Adrenal gland (tissue), 12 donors: ENCODE data around the gene UBE2K. TPM values are rescaled to one million over a fixed set of nuclear protein-coding genes. Genes with fewer than 3 reads are reported as not detected.

Source experiments
- DNase-seq, 7 donors: peaks; one replicate each; pipeline ENCODE4 v3.0.0-alpha.2; 2019 to 2020
- H3K27ac ChIP-seq, 5 donors: fragments of 200-600 bp; sonication (generic) in 4 of 5; 1 replicate in 3 of 5; 2 replicates in 2 of 5; pipeline versions ENCODE4 v1.5.1 to v1.8.0; 2016 to 2020; ENCODE audit warnings: mild to moderate bottlenecking in 1 of 5
- H3K27me3 ChIP-seq: fragments of 200-600 bp; 2 replicates; pipeline ENCODE4 v1.8.0; 2021
- H3K36me3 ChIP-seq, 2 donors: fragments of 200-600 bp; replicated peaks in 1 of 2; 1 replicate in 1 of 2; 2 replicates in 1 of 2; pipeline versions ENCODE4 v1.5.1 to v1.8.0; 2018 to 2022
- H3K4me1 ChIP-seq, 2 donors: fragments of 200-600 bp; replicated peaks in 1 of 2; 1 replicate in 1 of 2; 2 replicates in 1 of 2; pipeline versions ENCODE4 v1.5.1 to v1.8.0; 2018 to 2021
- H3K4me3 ChIP-seq, 4 donors: fragments of 200-600 bp; sonication (generic) in 3 of 4; one replicate each; pipeline ENCODE4 v1.5.1; 2016 to 2018
- H3K9me3 ChIP-seq, 3 donors: fragments of 200-600 bp; sonication (generic) in 1 of 3; replicated peaks in 1 of 3; 1 replicate in 2 of 3; 2 replicates in 1 of 3; pipeline versions ENCODE4 v1.5.1 to v1.8.0; 2016 to 2021
- POLR2A ChIP-seq, 2 donors: fragments of 450-650 bp; IDR thresholded peaks; one replicate each; pipeline ENCODE4 v1.6.1; 2017; ENCODE audit warnings: antibody characterized with exemption in 2 of 2, mild to moderate bottlenecking in 2 of 2, moderate library complexity in 1 of 2
- WGBS, 4 donors: extraction: QIAGEN DNeasy Blood & Tissue Kit in 2 of 4; methylation state at CpG; one replicate each; pipeline versions ENCODE4 v1.1.5 to v1.1.7; 2013 to 2017; 5-methylcytosine and 5-hydroxymethylcytosine counted together
- intact Hi-C, 2 donors: fragments of 100-400 bp; cut with DNase I; formaldehyde crosslinking; loops; one replicate each; pipeline versions ENCODE4 v1.14.1 to v1.15.0; 2022 to 2023
- polyA plus RNA-seq, 3 donors: library from polyadenylated mRNA; stranded (reverse); fragments of 200-250 nt in 2 of 3; fragments of 350-450 nt in 1 of 3; fragmentation: Illumina TruSeq in 1 of 3; extraction: RNeasy Lipid Tissue Mini Kit (QIAGEN cat#74804) in 1 of 3; gene quantifications; one replicate each; pipeline ENCODE4 v1.2.3, GENCODE V29; 2013 to 2014
- total RNA-seq, 9 donors: library from RNA; depleted of rRNA in 4 of 9; stranded (reverse); fragments of >200 nt in 4 of 9; fragments of 120-200 nt in 1 of 9; fragmentation: NEBNext Ultra II Directional in 1 of 9; extraction: Animal tissue kit (Norgen Biotek cat#: 25700) in 1 of 9; gene quantifications; one replicate each; pipeline versions ENCODE4 v1.1.0 to v1.2.4, GENCODE V29; 2013 to 2023
- TF ChIP-seq, protein P1 (sequence below), 6 experiments: fragments of 450-650 bp in 4 of 6; fragments of 200-600 bp in 2 of 6; sonication (generic) in 1 of 6; IDR thresholded peaks; 1 replicate in 5 of 6; 2 replicates in 1 of 6; pipeline versions ENCODE4 v1.5.1 to v1.8.0; 2016 to 2021; ENCODE audit warnings: antibody characterized with exemption in 6 of 6, mild to moderate bottlenecking in 2 of 6, moderate library complexity in 1 of 6
- donor health status: healthy with polysubstance abuse.
- donor health status: Bipolar disorder and iron deficiency.
- donor health status: DM: yes; HTN: yes; CAD: no.
- donor health status: DM: no; HTN: no; CAD: no.
- donor health status: DM: no; HTN: no; CAD: no.
- donor health status: DM: yes; HTN: yes; CAD: no.

Gene UBE2K
- total and polyA plus RNA-seq, 12 donors = 17.9 to 146 (median 38.9) TPM

DNA sequence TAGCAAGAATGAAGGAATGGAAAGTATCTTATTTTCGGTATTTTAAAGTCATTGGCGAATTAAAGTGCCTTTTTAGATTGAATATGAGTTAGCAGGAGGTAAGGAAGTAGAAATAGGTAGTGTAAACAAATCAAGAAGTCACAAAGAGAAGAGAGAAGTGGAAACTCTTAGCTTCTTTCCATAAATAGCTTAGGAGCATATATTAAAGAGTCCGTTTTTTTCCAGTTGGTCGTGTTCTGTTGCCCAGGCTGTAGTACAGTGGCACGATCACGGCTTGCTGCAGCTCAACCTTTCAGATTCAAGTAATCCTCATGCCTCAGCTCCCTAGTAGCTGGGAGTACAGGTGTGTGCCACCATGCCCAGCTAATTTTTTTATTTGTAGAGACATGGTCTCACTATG lies 56.4 kb downstream of the UBE2K start:
- TF ChIP-seq, protein P1, sequence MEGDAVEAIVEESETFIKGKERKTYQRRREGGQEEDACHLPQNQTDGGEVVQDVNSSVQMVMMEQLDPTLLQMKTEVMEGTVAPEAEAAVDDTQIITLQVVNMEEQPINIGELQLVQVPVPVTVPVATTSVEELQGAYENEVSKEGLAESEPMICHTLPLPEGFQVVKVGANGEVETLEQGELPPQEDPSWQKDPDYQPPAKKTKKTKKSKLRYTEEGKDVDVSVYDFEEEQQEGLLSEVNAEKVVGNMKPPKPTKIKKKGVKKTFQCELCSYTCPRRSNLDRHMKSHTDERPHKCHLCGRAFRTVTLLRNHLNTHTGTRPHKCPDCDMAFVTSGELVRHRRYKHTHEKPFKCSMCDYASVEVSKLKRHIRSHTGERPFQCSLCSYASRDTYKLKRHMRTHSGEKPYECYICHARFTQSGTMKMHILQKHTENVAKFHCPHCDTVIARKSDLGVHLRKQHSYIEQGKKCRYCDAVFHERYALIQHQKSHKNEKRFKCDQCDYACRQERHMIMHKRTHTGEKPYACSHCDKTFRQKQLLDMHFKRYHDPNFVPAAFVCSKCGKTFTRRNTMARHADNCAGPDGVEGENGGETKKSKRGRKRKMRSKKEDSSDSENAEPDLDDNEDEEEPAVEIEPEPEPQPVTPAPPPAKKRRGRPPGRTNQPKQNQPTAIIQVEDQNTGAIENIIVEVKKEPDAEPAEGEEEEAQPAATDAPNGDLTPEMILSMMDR (IDR thresholded peaks at IDR 0.05) = no peak
- no peak for TF ChIP-seq POLR2A (IDR thresholded peaks at IDR 0.05)
- H3K4me3 ChIP-seq = no peak overlapping the region
- H3K9me3 ChIP-seq = no peaks in the 10 kb centered on the region
- H3K36me3 ChIP-seq = peaks cover 0 to 21% of the 10 kb centered on the region in 2 donors
- no peak overlapping the region for H3K27ac ChIP-seq
- 85 to 91% (median 85%) methylated on average over 6 of the region's 6 CpGs for WGBS, 4 donors
- H3K4me1 ChIP-seq = no peaks in the 10 kb centered on the region
- no peak for DNase-seq
- intact Hi-C loops = no loop called here
- no peaks in the 10 kb centered on the region for H3K27me3 ChIP-seq

DNA sequence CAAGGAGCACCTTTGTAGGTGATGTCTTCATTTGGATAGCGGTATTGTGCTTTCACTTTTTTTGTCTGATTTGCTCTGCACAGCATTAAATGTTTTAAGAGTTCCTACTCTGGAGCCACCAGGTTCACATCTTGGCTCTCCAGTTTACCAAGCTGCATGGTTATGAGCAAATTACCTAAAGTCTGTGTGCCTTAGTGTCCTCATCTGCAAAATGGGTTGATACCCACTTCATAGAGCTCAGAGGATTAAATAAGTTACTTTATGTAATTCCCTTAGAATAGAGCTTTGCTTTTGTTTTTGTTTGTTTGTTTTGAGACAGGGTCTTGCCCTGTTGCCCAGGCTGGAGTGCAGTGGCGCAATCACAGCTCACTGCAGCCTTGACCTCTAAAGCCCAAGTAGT lies 58.2 kb downstream of the UBE2K start:
- H3K27me3 ChIP-seq = no peaks in the 10 kb centered on the region

DNA sequence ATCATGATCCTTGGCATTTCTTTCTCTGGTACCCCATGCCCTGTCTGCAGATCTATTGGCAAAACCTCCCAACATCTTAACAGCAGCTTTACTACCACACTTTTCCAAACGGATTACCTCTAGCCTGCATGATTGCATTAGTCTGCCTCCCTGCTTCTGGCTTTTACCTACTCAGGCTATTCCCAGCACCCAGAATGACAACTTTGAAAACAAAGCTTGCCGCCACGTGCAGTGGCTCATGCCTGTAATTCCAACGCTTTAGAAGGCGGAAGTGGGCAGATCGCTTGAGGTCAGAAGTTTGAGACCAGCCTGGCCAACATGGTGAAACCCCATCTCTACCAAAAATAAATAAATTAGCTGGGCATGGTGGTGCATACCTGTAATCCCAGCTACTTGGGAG lies 60.2 kb downstream of the UBE2K start:
- Histone ChIP-seq H3K4me3 (no peak overlapping the region), H3K27ac (no peak overlapping the region), H3K4me1 (no peaks in the 10 kb centered on the region), H3K27me3 (no peaks in the 10 kb centered on the region), H3K36me3 (peaks cover 0 to 27% of the 10 kb centered on the region in 2 donors), H3K9me3 (no peaks in the 10 kb centered on the region)
- intact Hi-C loops = no loop called here
- 87 to 98% (median 93%) methylated on average over 6 of the region's 6 CpGs for WGBS, 4 donors
- TF ChIP-seq POLR2A (IDR thresholded peaks at IDR 0.05) = no peak
- TF ChIP-seq, protein P1 (IDR thresholded peaks at IDR 0.05) = no peak
- no peak for DNase-seq

More for the DNA sequence above, 58.2 kb downstream of the UBE2K start:
- Histone ChIP-seq H3K27ac (no peak overlapping the region), H3K9me3 (no peaks in the 10 kb centered on the region), H3K36me3 (peaks cover 0 to 27% of the 10 kb centered on the region in 2 donors), H3K4me1 (no peaks in the 10 kb centered on the region), H3K4me3 (no peak overlapping the region)
- intact Hi-C loops = no loop called here
- no peak for TF ChIP-seq POLR2A (IDR thresholded peaks at IDR 0.05)
- TF ChIP-seq, protein P1 (IDR thresholded peaks at IDR 0.05) = no peak
- WGBS, 4 donors = 97 to 100% (median 97%) methylated on average over 2 of the region's 2 CpGs
- DNase-seq = no peak

DNA sequence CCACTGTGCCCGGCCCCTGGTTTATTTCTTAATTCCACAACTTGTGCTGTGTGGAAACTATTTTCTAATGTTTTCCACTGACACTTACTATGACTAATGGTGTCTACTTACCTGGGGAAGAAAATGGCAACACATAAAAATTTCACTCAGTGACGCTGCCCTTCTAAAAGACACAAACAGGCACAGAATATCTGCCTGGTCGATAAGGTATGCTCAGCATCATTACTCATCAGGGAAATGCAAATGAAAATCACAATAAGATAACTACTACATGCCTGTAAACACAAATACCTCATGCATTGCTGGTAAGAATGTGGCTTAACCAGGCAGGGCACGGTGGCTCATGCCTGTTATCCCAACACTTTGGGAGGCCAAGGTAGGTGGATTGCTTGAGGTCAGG lies 61.6 kb downstream of the UBE2K start:
- TF ChIP-seq, protein P1 (IDR thresholded peaks at IDR 0.05) = no peak
- TF ChIP-seq POLR2A (IDR thresholded peaks at IDR 0.05) = no peak
- Histone ChIP-seq H3K9me3 (no peaks in the 10 kb centered on the region), H3K27me3 (no peaks in the 10 kb centered on the region), H3K27ac (no peak overlapping the region), H3K36me3 (peaks cover 0 to 27% of the 10 kb centered on the region in 2 donors), H3K4me3 (no peak overlapping the region), H3K4me1 (no peaks in the 10 kb centered on the region)
- 90 to 97% (median 96%) methylated on average over 4 of the region's 4 CpGs for WGBS, 4 donors
- DNase-seq = no peak
- intact Hi-C loops = no loop called here
